Hepatocyte (in vitro differentiated cells): Measurements from ENCODE around the gene TTBK2. TPM values are rescaled to one million over a fixed set of nuclear protein-coding genes. Genes with fewer than 3 reads are reported as not detected.

Source experiments
- DNase-seq: peaks from one replicate; pipeline ENCODE4 v3.0.0-alpha.2; 2016; ENCODE audit warnings: low spot score
- H2AFZ ChIP-seq: fragments of 200-600 bp; sonication (generic); 2 replicates; pipeline ENCODE4 v1.6.0; 2016; ENCODE audit warnings: antibody characterized with exemption, mild to moderate bottlenecking
- H3K27ac ChIP-seq: fragments of 200-600 bp; sonication (generic); 2 replicates; pipeline ENCODE4 v1.5.1; 2016; ENCODE audit warnings: mild to moderate bottlenecking
- H3K27me3 ChIP-seq: fragments of 200-600 bp; sonication (generic); 2 replicates; pipeline ENCODE4 v1.6.1; 2016
- H3K36me3 ChIP-seq: fragments of 200-600 bp; sonication (generic); replicated peaks from 2 replicates; pipeline ENCODE4 v1.5.1; 2016; ENCODE audit warnings: low read depth; ENCODE audit not compliant: insufficient read depth
- H3K4me1 ChIP-seq: fragments of 200-600 bp; sonication (generic); 2 replicates; pipeline ENCODE4 v1.5.1; 2016; ENCODE audit warnings: mild to moderate bottlenecking, moderate library complexity; ENCODE audit not compliant: insufficient read depth
- H3K4me2 ChIP-seq: fragments of 200-600 bp; sonication (generic); 2 replicates; pipeline ENCODE4 v1.6.0; 2016
- H3K4me3 ChIP-seq: fragments of 200-600 bp; sonication (generic); 2 replicates; pipeline ENCODE4 v1.5.1; 2016; ENCODE audit warnings: mild to moderate bottlenecking
- H3K79me2 ChIP-seq: fragments of 200-600 bp; sonication (generic); 2 replicates; pipeline ENCODE4 v1.6.0; 2017; ENCODE audit warnings: mild to moderate bottlenecking
- H3K9me2 ChIP-seq: fragments of 200-600 bp; sonication (generic); replicated peaks from 2 replicates; pipeline ENCODE4 v1.6.0; 2017; ENCODE audit warnings: mild to moderate bottlenecking; ENCODE audit not compliant: insufficient read depth
- H3K9me3 ChIP-seq: fragments of 200-600 bp; sonication (generic); 2 replicates; pipeline ENCODE4 v1.5.1; 2016; ENCODE audit warnings: low read depth, mild to moderate bottlenecking
- H4K20me1 ChIP-seq: fragments of 200-600 bp; sonication (generic); 2 replicates; pipeline ENCODE4 v1.6.0; 2016; ENCODE audit warnings: mild to moderate bottlenecking; ENCODE audit not compliant: insufficient read depth, poor library complexity, severe bottlenecking
- CTCF ChIP-seq: fragments of 200-600 bp; sonication (generic); IDR thresholded peaks from 2 replicates; pipeline ENCODE4 v1.5.1; 2016; ENCODE audit warnings: antibody characterized with exemption, mild to moderate bottlenecking; ENCODE audit not compliant: poor library complexity
- EZH2 ChIP-seq: fragments of 200-600 bp; sonication (generic); IDR thresholded peaks from 2 replicates; pipeline ENCODE4 v1.6.1; 2016; ENCODE audit warnings: antibody characterized with exemption, mild to moderate bottlenecking, borderline replicate concordance
- EZH2phosphoT487 ChIP-seq: fragments of 200-600 bp; sonication (generic); IDR thresholded peaks from one replicate; pipeline ENCODE4 v1.6.1; 2018; ENCODE audit warnings: antibody characterized with exemption, mild to moderate bottlenecking, low read depth, moderate library complexity; ENCODE audit not compliant: unreplicated experiment, severe bottlenecking
- WGBS: methylation state at CpG from one replicate; pipeline ENCODE4 v1.1.6; 2016; ENCODE audit warnings: low lambda C conversion rate; ENCODE audit errors: missing lambda C conversion rate; 5-methylcytosine and 5-hydroxymethylcytosine counted together
- polyA plus RNA-seq: library from polyadenylated mRNA; unstranded; fragments of >200 nt; fragmentation: Nextera tagmentation; extraction: Ambion mirVana; gene quantifications from 2 replicates; pipeline ENCODE4 v1.2.1, GENCODE V29; 2016
- total RNA-seq: library from RNA; depleted of rRNA; stranded (reverse); fragments of >200 nt; gene quantifications from 2 replicates; pipeline ENCODE4 v1.2.3, GENCODE V29; 2014

The TTBK2 gene
- total and polyA plus RNA-seq, 2 experiments from 2014 or later, result 3.8 to 8.5 TPM

- Histone ChIP-seq H3K9me3 (no peaks in the 10 kb centered on the region), H3K4me3 (no peak overlapping the region), H3K4me1 (no peaks in the 10 kb centered on the region), H4K20me1 (no peaks in the 10 kb centered on the region), H3K79me2 (no peaks in the 10 kb centered on the region), H3K27ac (no peak overlapping the region), H3K36me3 (no peaks in the 10 kb centered on the region), H3K9me2 (no peaks in the 10 kb centered on the region), H3K27me3 (no peaks in the 10 kb centered on the region), H2AFZ (no peak overlapping the region), H3K4me2 (no peak overlapping the region)
- 97% methylated on average over 11 of the region's 11 CpGs for WGBS
- no peak for DNase-seq
- TF ChIP-seq EZH2 (no peak), EZH2phosphoT487 (no peak), CTCF (no peak)
Observed at GRCh38 chr15:42798802-42799201, 121.8 kb downstream of the TTBK2 start.

- H3K36me3 ChIP-seq, result no peaks in the 10 kb centered on the region
- H3K4me2 ChIP-seq, result no peak overlapping the region
- no peak overlapping the region for H3K27ac ChIP-seq
- H4K20me1 ChIP-seq, result no peaks in the 10 kb centered on the region
- no peaks in the 10 kb centered on the region for H3K4me1 ChIP-seq
- H2AFZ ChIP-seq, result no peak overlapping the region
- no peaks in the 10 kb centered on the region for H3K27me3 ChIP-seq
- H3K79me2 ChIP-seq, result no peaks in the 10 kb centered on the region
- H3K9me2 ChIP-seq, result no peaks in the 10 kb centered on the region
- H3K9me3 ChIP-seq, result no peaks in the 10 kb centered on the region
- no peak overlapping the region for H3K4me3 ChIP-seq
- no peak for DNase-seq
- WGBS, result 90% methylated on average over 5 of the region's 5 CpGs
- TF ChIP-seq EZH2phosphoT487 (no peak), EZH2 (no peak), CTCF (no peak)
Observed at GRCh38 chr15:42796955-42797782, 123.4 kb downstream of the TTBK2 start.

GRCh38 chr15:42788725-42789124 lies 131.9 kb downstream of the TTBK2 start:
- no peak for TF ChIP-seq CTCF
- TF ChIP-seq EZH2, result no peak
- no peak for TF ChIP-seq EZH2phosphoT487
- no peak overlapping the region for H3K27ac ChIP-seq
- H3K4me3 ChIP-seq, result no peak overlapping the region
- no peaks in the 10 kb centered on the region for H3K36me3 ChIP-seq
- no peaks in the 10 kb centered on the region for H3K79me2 ChIP-seq
- no peaks in the 10 kb centered on the region for H3K9me2 ChIP-seq
- no peaks in the 10 kb centered on the region for H3K9me3 ChIP-seq
- no peaks in the 10 kb centered on the region for H3K27me3 ChIP-seq
- H3K4me1 ChIP-seq, result no peaks in the 10 kb centered on the region
- no peak overlapping the region for H2AFZ ChIP-seq
- no peak overlapping the region for H3K4me2 ChIP-seq
- no peaks in the 10 kb centered on the region for H4K20me1 ChIP-seq
- no peak for DNase-seq
